Esophagus mucosa (tissue), 1 donor: Measurements from ENCODE around the gene ZNF275. TPM values are rescaled to one million over a fixed set of nuclear protein-coding genes. Genes with fewer than 3 reads are reported as not detected.
A peak's percentile ranks its signal among the peaks of the same experiment; 100 is the strongest.
"Not testable (repeated sequence)": the region's sequence is repeated elsewhere in the genome, so short reads cannot be mapped to it uniquely, and the experiment has no call there.

Experiments used
- ATAC-seq: fragments of 200-7000 bp; cut with Tn5 transposase; one replicate; pipeline ENCODE4 v1.9.1; 2020
- total RNA-seq: library from RNA; stranded (reverse); gene quantifications from one replicate; pipeline ENCODE4 v1.2.4, GENCODE V29; 2023
- donor health status: DM: yes; HTN: yes; CAD: no.

ZNF275 gene
- 1.6 TPM for total RNA-seq

- peak; percentile 97 for ATAC-seq
These were observed at the start of gene ZNF275 for GRCh38 chrX:153333821-153334653. TSS of gene ZNF275 (plus strand) at chrX:153334153. CDS start at chrX:153336680, 2,527 bp downstream.

- not testable (repeated sequence) for ATAC-seq
These were observed 48.3 kb upstream of the ZNF275 start for GRCh38 chrX:153285678-153286077.

GRCh38 chrX:153288807-153289206, 45.1 kb upstream of the ZNF275 start:
- not testable (repeated sequence) for ATAC-seq

- ATAC-seq, result peak; percentile 84
These were observed 40.4 kb upstream of the ZNF275 start for GRCh38 chrX:153293485-153294071.

GRCh38 chrX:153297376-153297775, 36.6 kb upstream of the ZNF275 start:
- no peak for ATAC-seq

GRCh38 chrX:153299855-153300254, 34.1 kb upstream of the ZNF275 start:
- no peak for ATAC-seq

- no peak for ATAC-seq
These were observed 32.2 kb upstream of the ZNF275 start for GRCh38 chrX:153301746-153302145.

- no peak for ATAC-seq
These were observed 31.2 kb upstream of the ZNF275 start for GRCh38 chrX:153302796-153303195.

GRCh38 chrX:153303276-153304262, 30.4 kb upstream of the ZNF275 start:
- ATAC-seq, result no peak

- ATAC-seq, result no peak
These were observed 28.8 kb upstream of the ZNF275 start for GRCh38 chrX:153304988-153305736.

GRCh38 chrX:153305972-153306371, 28.0 kb upstream of the ZNF275 start:
- ATAC-seq, result no peak

GRCh38 chrX:153306527-153307115, 27.3 kb upstream of the ZNF275 start:
- no peak for ATAC-seq

- no peak for ATAC-seq
These were observed 26.4 kb upstream of the ZNF275 start for GRCh38 chrX:153307276-153308178.

- no peak for ATAC-seq
These were observed 23.1 kb upstream of the ZNF275 start for GRCh38 chrX:153310901-153311300.

GRCh38 chrX:153312041-153312440, 21.9 kb upstream of the ZNF275 start:
- ATAC-seq, result no peak

GRCh38 chrX:153312842-153313241, 21.1 kb upstream of the ZNF275 start:
- ATAC-seq, result no peak

GRCh38 chrX:153317306-153317705, 16.6 kb upstream of the ZNF275 start:
- ATAC-seq, result no peak

- ATAC-seq, result no peak
These were observed 15.8 kb upstream of the ZNF275 start for GRCh38 chrX:153317996-153318722.

- no peak for ATAC-seq
These were observed 15.1 kb upstream of the ZNF275 start for GRCh38 chrX:153318811-153319210.
